ENCODE data around the gene ESYT1. TPM values are rescaled to one million over a fixed set of nuclear protein-coding genes. Genes with fewer than 3 reads are reported as not detected.

Gene ESYT1, protein sequence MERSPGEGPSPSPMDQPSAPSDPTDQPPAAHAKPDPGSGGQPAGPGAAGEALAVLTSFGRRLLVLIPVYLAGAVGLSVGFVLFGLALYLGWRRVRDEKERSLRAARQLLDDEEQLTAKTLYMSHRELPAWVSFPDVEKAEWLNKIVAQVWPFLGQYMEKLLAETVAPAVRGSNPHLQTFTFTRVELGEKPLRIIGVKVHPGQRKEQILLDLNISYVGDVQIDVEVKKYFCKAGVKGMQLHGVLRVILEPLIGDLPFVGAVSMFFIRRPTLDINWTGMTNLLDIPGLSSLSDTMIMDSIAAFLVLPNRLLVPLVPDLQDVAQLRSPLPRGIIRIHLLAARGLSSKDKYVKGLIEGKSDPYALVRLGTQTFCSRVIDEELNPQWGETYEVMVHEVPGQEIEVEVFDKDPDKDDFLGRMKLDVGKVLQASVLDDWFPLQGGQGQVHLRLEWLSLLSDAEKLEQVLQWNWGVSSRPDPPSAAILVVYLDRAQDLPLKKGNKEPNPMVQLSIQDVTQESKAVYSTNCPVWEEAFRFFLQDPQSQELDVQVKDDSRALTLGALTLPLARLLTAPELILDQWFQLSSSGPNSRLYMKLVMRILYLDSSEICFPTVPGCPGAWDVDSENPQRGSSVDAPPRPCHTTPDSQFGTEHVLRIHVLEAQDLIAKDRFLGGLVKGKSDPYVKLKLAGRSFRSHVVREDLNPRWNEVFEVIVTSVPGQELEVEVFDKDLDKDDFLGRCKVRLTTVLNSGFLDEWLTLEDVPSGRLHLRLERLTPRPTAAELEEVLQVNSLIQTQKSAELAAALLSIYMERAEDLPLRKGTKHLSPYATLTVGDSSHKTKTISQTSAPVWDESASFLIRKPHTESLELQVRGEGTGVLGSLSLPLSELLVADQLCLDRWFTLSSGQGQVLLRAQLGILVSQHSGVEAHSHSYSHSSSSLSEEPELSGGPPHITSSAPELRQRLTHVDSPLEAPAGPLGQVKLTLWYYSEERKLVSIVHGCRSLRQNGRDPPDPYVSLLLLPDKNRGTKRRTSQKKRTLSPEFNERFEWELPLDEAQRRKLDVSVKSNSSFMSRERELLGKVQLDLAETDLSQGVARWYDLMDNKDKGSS
- total RNA-seq, result 100 to 1,000 TPM; 198 to 215 (median 199) TPM
- 152 TPM for total RNA-seq (2013)

DNA sequence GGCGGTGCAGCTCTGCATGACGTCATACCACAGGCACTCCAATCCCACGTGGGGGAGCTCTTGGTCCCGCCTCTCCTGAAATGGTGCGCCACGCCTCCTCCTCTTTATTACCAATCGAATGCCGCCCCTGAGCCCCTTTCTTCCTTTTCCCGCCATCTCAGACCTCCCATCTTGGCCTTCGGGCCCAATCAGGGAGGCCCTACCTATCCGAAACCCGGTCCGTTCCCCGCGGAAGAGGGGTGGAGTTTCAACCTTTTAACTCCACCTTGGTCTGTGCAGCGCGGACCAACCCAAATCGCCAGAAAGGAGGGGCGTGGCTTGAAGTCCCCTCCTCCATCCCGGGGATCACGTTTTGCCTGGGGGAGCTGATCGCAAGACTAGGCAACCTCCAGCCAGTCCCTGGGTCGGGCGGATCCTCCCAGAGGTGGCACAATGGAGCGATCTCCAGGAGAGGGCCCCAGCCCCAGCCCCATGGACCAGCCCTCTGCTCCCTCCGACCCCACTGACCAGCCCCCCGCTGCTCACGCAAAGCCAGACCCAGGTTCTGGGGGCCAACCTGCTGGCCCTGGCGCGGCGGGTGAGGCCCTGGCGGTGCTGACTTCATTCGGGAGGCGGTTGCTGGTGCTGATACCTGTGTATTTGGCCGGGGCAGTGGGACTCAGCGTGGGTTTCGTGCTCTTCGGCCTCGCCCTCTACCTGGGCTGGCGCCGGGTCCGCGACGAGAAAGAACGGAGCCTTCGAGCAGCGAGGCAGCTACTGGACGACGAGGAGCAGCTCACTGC, at the start of gene ESYT1:
Gene ESYT1 (plus strand): TSS at position 380 of the 782 bp plus-strand sequence. CDS start 53 bp downstream, at position 433.
- Mint-ChIP-seq H3K4me3 (peak within 1 kb of the TSS; percentile 97), H3K36me3 (peaks cover 18% of the 10 kb centered on the region), H3K4me1 (peaks cover 52 to 68% of the 10 kb centered on the region in 2 donors), H3K9me3 (no peaks in the 10 kb centered on the region), H3K27ac (peak within 1 kb of the TSS; percentile 88 to 93), H3K27me3 (ENCODE audit: low read depth in 2 of 2) (no peaks in the 10 kb centered on the region)
- intact Hi-C loops (cut with micrococcal nuclease), result loop anchor here (1.0 to 5.0 kb wide), 3 partner anchors 24 to 389 kb away; partner anchors contain the start of genes CNPY2 and MYL6B
- peaks cover 31% of the 10 kb centered on the region for H3K36me3 ChIP-seq (ENCODE audit: control insufficient read depth, insufficient read depth, low read length)
- peak within 1 kb of the TSS; percentile 85 for H3K27ac ChIP-seq (ENCODE audit: low read length)
- H3K9me3 ChIP-seq (ENCODE audit: control insufficient read depth, insufficient read depth, low read length), result no peaks in the 10 kb centered on the region
- peaks cover 45% of the 10 kb centered on the region for H3K4me1 ChIP-seq (ENCODE audit: control insufficient read depth, insufficient read depth, low read length)
- ATAC-seq, result peak; percentile 87 to 96 (median 90)
- TF ChIP-seq, protein P1, sequence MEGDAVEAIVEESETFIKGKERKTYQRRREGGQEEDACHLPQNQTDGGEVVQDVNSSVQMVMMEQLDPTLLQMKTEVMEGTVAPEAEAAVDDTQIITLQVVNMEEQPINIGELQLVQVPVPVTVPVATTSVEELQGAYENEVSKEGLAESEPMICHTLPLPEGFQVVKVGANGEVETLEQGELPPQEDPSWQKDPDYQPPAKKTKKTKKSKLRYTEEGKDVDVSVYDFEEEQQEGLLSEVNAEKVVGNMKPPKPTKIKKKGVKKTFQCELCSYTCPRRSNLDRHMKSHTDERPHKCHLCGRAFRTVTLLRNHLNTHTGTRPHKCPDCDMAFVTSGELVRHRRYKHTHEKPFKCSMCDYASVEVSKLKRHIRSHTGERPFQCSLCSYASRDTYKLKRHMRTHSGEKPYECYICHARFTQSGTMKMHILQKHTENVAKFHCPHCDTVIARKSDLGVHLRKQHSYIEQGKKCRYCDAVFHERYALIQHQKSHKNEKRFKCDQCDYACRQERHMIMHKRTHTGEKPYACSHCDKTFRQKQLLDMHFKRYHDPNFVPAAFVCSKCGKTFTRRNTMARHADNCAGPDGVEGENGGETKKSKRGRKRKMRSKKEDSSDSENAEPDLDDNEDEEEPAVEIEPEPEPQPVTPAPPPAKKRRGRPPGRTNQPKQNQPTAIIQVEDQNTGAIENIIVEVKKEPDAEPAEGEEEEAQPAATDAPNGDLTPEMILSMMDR (IDR thresholded peaks at IDR 0.05), result no peak
- H3K27me3 ChIP-seq (ENCODE audit: control insufficient read depth, insufficient read depth, low read length), result no peaks in the 10 kb centered on the region
- H3K4me3 ChIP-seq (ENCODE audit: low read length), result peak within 1 kb of the TSS; percentile 90
- peak; percentile 91 to 100 for DNase-seq
- WGBS (ENCODE audit: insufficient coverage), result under 1% methylated on average over 49 of the region's 49 CpGs

DNA sequence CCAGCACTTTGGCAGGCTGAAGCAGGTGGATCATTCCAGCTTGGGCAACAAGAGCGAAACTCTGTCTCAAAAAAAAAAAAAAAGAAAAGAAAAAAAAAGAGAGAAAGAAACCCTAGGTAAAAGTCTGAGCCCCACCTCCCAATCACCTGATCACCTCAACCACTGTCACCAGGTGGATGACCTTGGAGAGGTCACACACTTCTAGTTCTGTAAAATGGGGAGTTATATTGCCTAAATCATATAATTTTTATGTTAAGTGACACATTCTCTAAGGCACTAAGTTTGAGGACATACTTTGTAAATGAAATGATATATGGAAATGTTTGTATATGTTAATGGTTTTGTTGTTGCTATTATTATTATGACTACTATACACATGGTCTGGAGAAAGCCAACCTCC, 49.6 kb upstream of the ESYT1 start:
- TF ChIP-seq, protein P1 (IDR thresholded peaks at IDR 0.05), result no peak
- peaks cover 0 to 14% of the 10 kb centered on the region in 2 donors for H3K27me3 Mint-ChIP-seq (ENCODE audit: low read depth in 2 of 2)

DNA sequence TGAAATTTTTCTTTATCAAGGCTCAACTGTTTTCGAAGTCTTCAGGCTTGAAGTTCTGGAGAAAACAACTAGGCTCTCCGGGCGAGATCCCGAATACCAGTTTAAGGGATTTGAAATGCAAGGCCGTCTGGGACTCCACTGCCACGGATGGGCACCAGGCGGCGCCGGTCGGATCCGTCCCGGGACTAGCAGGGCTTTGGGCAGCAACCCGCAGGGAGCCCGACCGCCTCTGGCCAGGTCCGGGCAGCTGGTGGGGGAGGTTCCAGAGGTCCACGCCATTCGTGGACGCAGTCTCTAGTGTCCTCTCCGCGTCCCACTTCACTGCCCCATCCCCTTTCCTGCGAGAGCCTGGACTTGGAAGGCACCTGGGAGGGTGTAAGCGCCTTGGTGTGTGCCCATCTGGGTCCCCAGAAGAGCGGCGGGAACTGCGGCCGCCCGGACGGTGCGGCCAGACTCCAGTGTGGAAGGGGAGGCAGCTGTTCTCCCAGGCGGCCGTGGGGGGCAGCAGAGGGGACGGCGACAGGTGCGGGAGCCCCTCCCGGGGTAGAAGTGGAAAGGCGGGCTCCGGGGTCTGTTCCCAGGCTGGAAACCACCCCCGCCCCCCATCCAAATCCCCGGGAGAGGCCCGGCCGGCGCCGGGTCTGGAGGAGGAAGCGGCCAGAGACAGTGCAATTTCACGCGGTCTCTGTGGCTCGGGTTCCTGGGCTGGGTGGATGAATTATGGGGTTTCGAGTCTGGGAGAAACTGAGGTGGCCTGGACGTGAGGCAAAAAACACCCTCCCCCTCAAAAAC, 48.9 kb upstream of the ESYT1 start:
- H3K36me3 ChIP-seq (ENCODE audit: control insufficient read depth, insufficient read depth, low read length), result no peaks in the 10 kb centered on the region
- no peaks in the 10 kb centered on the region for H3K9me3 ChIP-seq (ENCODE audit: control insufficient read depth, insufficient read depth, low read length)
- Mint-ChIP-seq H3K27ac (peak overlapping the region in 1 of 2 donors; percentile 63), H3K36me3 (no peaks in the 10 kb centered on the region), H3K4me1 (peaks cover 0 to 21% of the 10 kb centered on the region in 2 donors), H3K27me3 (ENCODE audit: low read depth in 2 of 2) (peaks cover 7 to 18% of the 10 kb centered on the region in 2 donors), H3K9me3 (no peaks in the 10 kb centered on the region), H3K4me3 (peak overlapping the region; percentile 88)
- peaks cover 20% of the 10 kb centered on the region for H3K4me1 ChIP-seq (ENCODE audit: control insufficient read depth, insufficient read depth, low read length)
- ATAC-seq, result peak; percentile 73 to 76 (median 74)
- H3K27me3 ChIP-seq (ENCODE audit: control insufficient read depth, insufficient read depth, low read length), result peaks cover 10% of the 10 kb centered on the region
- DNase-seq, result peak; percentile 38 to 68
- 8% methylated on average over 39 of the region's 50 CpGs for WGBS (ENCODE audit: insufficient coverage)
- intact Hi-C loops (cut with micrococcal nuclease), result no loop called here
- no peak overlapping the region for H3K27ac ChIP-seq (ENCODE audit: low read length)
- TF ChIP-seq, protein P1 (IDR thresholded peaks at IDR 0.05), result peak; percentile 69
- H3K4me3 ChIP-seq (ENCODE audit: low read length), result peak overlapping the region; percentile 58

More for the DNA sequence above, 49.6 kb upstream of the ESYT1 start:
- Mint-ChIP-seq H3K4me3 (peak overlapping the region; percentile 88), H3K36me3 (no peaks in the 10 kb centered on the region), H3K4me1 (peaks cover 0 to 21% of the 10 kb centered on the region in 2 donors), H3K27ac (no peak overlapping the region), H3K9me3 (no peaks in the 10 kb centered on the region)
- H3K36me3 ChIP-seq (ENCODE audit: control insufficient read depth, insufficient read depth, low read length), result no peaks in the 10 kb centered on the region
- DNase-seq, result no peak
- no peak overlapping the region for H3K27ac ChIP-seq (ENCODE audit: low read length)
- H3K4me3 ChIP-seq (ENCODE audit: low read length), result no peak overlapping the region
- no peaks in the 10 kb centered on the region for H3K9me3 ChIP-seq (ENCODE audit: control insufficient read depth, insufficient read depth, low read length)
- intact Hi-C loops (cut with micrococcal nuclease), result no loop called here
- peaks cover 10% of the 10 kb centered on the region for H3K27me3 ChIP-seq (ENCODE audit: control insufficient read depth, insufficient read depth, low read length)
- ATAC-seq, result no peak
- WGBS (ENCODE audit: insufficient coverage), result 100% methylated on average over 1 of the region's 1 CpG
- H3K4me1 ChIP-seq (ENCODE audit: control insufficient read depth, insufficient read depth, low read length), result peaks cover 20% of the 10 kb centered on the region

Data from natural killer cell (primary cell).